Daoy (cell line): ENCODE data around the gene GALNT2. TPM values are rescaled to one million over a fixed set of nuclear protein-coding genes. Genes with fewer than 3 reads are reported as not detected.

Experiments
- DNase-seq: peaks from one replicate; pipeline ENCODE4 v3.0.0-alpha.2; 2015; ENCODE audit warnings: low read depth
- total RNA-seq: library from RNA; depleted of rRNA; stranded (reverse); fragments of >200 nt; shearing (Covaris generic); gene quantifications from 2 replicates; pipeline ENCODE4 v1.2.3, GENCODE V29; 2014

GALNT2 gene
- total RNA-seq, 1 experiment from 2014 or later, result 63.1 TPM

- DNase-seq, result no peak
Measured at GRCh38 chr1:230091473-230092231, 24.6 kb downstream of the GALNT2 start.

- no peak for DNase-seq
Measured at GRCh38 chr1:230094746-230095145, 27.7 kb downstream of the GALNT2 start.

GRCh38 chr1:230095938-230096337 is 28.9 kb downstream of the GALNT2 start:
- DNase-seq, result no peak

GRCh38 chr1:230097370-230097769 is 30.3 kb downstream of the GALNT2 start:
- DNase-seq, result no peak

GRCh38 chr1:230098723-230099122 is 31.7 kb downstream of the GALNT2 start:
- DNase-seq, result no peak

- no peak for DNase-seq
Measured at GRCh38 chr1:230099465-230099864, 32.4 kb downstream of the GALNT2 start.

- DNase-seq, result no peak
Measured at GRCh38 chr1:230100932-230101331, 33.9 kb downstream of the GALNT2 start.

GRCh38 chr1:230101556-230101955 is 34.5 kb downstream of the GALNT2 start:
- no peak for DNase-seq

- no peak for DNase-seq
Measured at GRCh38 chr1:230102046-230102445, 35.0 kb downstream of the GALNT2 start.

GRCh38 chr1:230102472-230102871 is 35.4 kb downstream of the GALNT2 start:
- DNase-seq, result no peak

GRCh38 chr1:230103306-230104173 is 36.5 kb downstream of the GALNT2 start:
- DNase-seq, result no peak

GRCh38 chr1:230104395-230105244 is 37.6 kb downstream of the GALNT2 start:
- peak; percentile 100 for DNase-seq

- DNase-seq, result no peak
Measured at GRCh38 chr1:230105245-230105753, 38.3 kb downstream of the GALNT2 start.

GRCh38 chr1:230105754-230106625 is 39.0 kb downstream of the GALNT2 start:
- peak; percentile 64 for DNase-seq

GRCh38 chr1:230107941-230108340 is 40.9 kb downstream of the GALNT2 start:
- DNase-seq, result no peak

GRCh38 chr1:230108580-230108979 is 41.5 kb downstream of the GALNT2 start:
- DNase-seq, result no peak

GRCh38 chr1:230109066-230109465 is 42.0 kb downstream of the GALNT2 start:
- DNase-seq, result no peak

GRCh38 chr1:230109895-230110667 is 43.0 kb downstream of the GALNT2 start:
- DNase-seq, result no peak

GRCh38 chr1:230110971-230111370 is 43.9 kb downstream of the GALNT2 start:
- no peak for DNase-seq

- DNase-seq, result no peak
Measured at GRCh38 chr1:230112131-230112701, 45.2 kb downstream of the GALNT2 start.
